ENCODE measurements around the gene CHST10. TPM values are rescaled to one million over a fixed set of nuclear protein-coding genes. Genes with fewer than 3 reads are reported as not detected.

CHST10 gene
- total RNA-seq, 2 donors from 2014 or later: 17.6 to 18.5 TPM

GRCh38 chr2:100399714-100400113 lies 17.8 kb downstream of the CHST10 start:
- Histone ChIP-seq H3K9me3 (ENCODE audit: control insufficient read depth, low read length) (no peaks in the 10 kb centered on the region), H3K36me3 (ENCODE audit: control insufficient read depth, insufficient read depth, low read length) (peaks cover 10% of the 10 kb centered on the region), H3K27me3 (ENCODE audit: control insufficient read depth, insufficient read depth, low read length, poor library complexity, severe bottlenecking) (no peaks in the 10 kb centered on the region), H3K27ac (ENCODE audit: low read depth, low read length) (no peak overlapping the region), H3K4me1 (ENCODE audit: control insufficient read depth, insufficient read depth, low read length) (no peaks in the 10 kb centered on the region), H3K9ac (ENCODE audit: extremely low read depth, low read length, poor library complexity, severe bottlenecking) (no peak overlapping the region), H3K4me3 (ENCODE audit: low read length) (no peak overlapping the region)
- DNase-seq: no peak
- TF ChIP-seq CTCF (conservative IDR thresholded peaks at IDR 0.05): no peak
- H3K27ac Mint-ChIP-seq: no peak overlapping the region
- H3K4me3 Mint-ChIP-seq: no peak overlapping the region
- WGBS, 2 experiments (ENCODE audit: insufficient coverage in 1 of 2, insufficient read length in 1 of 2): 93 to 100% methylated on average over 7 to 9 of the region's 9 CpGs
- H3K36me3 Mint-ChIP-seq (ENCODE audit: low read depth): peaks cover 50% of the 10 kb centered on the region
- no peaks in the 10 kb centered on the region for H3K27me3 Mint-ChIP-seq (ENCODE audit: insufficient read depth)
- H3K4me1 Mint-ChIP-seq: no peaks in the 10 kb centered on the region
- no peaks in the 10 kb centered on the region for H3K9me3 Mint-ChIP-seq

- 95 to 98% methylated on average over 6 to 9 of the region's 9 CpGs for WGBS, 2 experiments (ENCODE audit: insufficient coverage in 1 of 2, insufficient read length in 1 of 2)
- H3K27me3 Mint-ChIP-seq (ENCODE audit: insufficient read depth): no peaks in the 10 kb centered on the region
- H3K4me1 Mint-ChIP-seq: no peaks in the 10 kb centered on the region
- no peaks in the 10 kb centered on the region for H3K9me3 Mint-ChIP-seq
- H3K4me3 Mint-ChIP-seq: no peak overlapping the region
- H3K4me1 ChIP-seq (ENCODE audit: control insufficient read depth, insufficient read depth, low read length): no peaks in the 10 kb centered on the region
- H3K36me3 ChIP-seq (ENCODE audit: control insufficient read depth, insufficient read depth, low read length): peaks cover 15% of the 10 kb centered on the region
- H3K27ac ChIP-seq (ENCODE audit: low read depth, low read length): no peak overlapping the region
- no peak for DNase-seq
- no peak overlapping the region for H3K9ac ChIP-seq (ENCODE audit: extremely low read depth, low read length, poor library complexity, severe bottlenecking)
- no peak for TF ChIP-seq CTCF (conservative IDR thresholded peaks at IDR 0.05)
- peaks cover 56% of the 10 kb centered on the region for H3K36me3 Mint-ChIP-seq (ENCODE audit: low read depth)
- no peak overlapping the region for H3K4me3 ChIP-seq (ENCODE audit: low read length)
- H3K27me3 ChIP-seq (ENCODE audit: control insufficient read depth, insufficient read depth, low read length, poor library complexity, severe bottlenecking): no peaks in the 10 kb centered on the region
- no peak overlapping the region for H3K27ac Mint-ChIP-seq
- no peaks in the 10 kb centered on the region for H3K9me3 ChIP-seq (ENCODE audit: control insufficient read depth, low read length)
Measured at GRCh38 chr2:100397976-100398375, 19.5 kb downstream of the CHST10 start.

GRCh38 chr2:100397118-100397860 lies 20.2 kb downstream of the CHST10 start:
- Histone ChIP-seq H3K4me3 (ENCODE audit: low read length) (no peak overlapping the region), H3K9ac (ENCODE audit: extremely low read depth, low read length, poor library complexity, severe bottlenecking) (no peak overlapping the region), H3K27me3 (ENCODE audit: control insufficient read depth, insufficient read depth, low read length, poor library complexity, severe bottlenecking) (no peaks in the 10 kb centered on the region), H3K27ac (ENCODE audit: low read depth, low read length) (no peak overlapping the region), H3K4me1 (ENCODE audit: control insufficient read depth, insufficient read depth, low read length) (no peaks in the 10 kb centered on the region), H3K36me3 (ENCODE audit: control insufficient read depth, insufficient read depth, low read length) (peaks cover 16% of the 10 kb centered on the region), H3K9me3 (ENCODE audit: control insufficient read depth, low read length) (no peaks in the 10 kb centered on the region)
- H3K9me3 Mint-ChIP-seq: no peaks in the 10 kb centered on the region
- no peaks in the 10 kb centered on the region for H3K27me3 Mint-ChIP-seq (ENCODE audit: insufficient read depth)
- TF ChIP-seq CTCF (conservative IDR thresholded peaks at IDR 0.05): no peak
- WGBS, 2 experiments (ENCODE audit: insufficient coverage in 1 of 2, insufficient read length in 1 of 2): 86 to 88% methylated on average over 8 to 12 of the region's 12 CpGs
- no peak for DNase-seq
- H3K36me3 Mint-ChIP-seq (ENCODE audit: low read depth): peaks cover 56% of the 10 kb centered on the region
- no peak overlapping the region for H3K4me3 Mint-ChIP-seq
- no peaks in the 10 kb centered on the region for H3K4me1 Mint-ChIP-seq
- no peak overlapping the region for H3K27ac Mint-ChIP-seq

Data from endodermal cell (in vitro differentiated cells).